Measurements from ENCODE around the gene FGD5.

DNA sequence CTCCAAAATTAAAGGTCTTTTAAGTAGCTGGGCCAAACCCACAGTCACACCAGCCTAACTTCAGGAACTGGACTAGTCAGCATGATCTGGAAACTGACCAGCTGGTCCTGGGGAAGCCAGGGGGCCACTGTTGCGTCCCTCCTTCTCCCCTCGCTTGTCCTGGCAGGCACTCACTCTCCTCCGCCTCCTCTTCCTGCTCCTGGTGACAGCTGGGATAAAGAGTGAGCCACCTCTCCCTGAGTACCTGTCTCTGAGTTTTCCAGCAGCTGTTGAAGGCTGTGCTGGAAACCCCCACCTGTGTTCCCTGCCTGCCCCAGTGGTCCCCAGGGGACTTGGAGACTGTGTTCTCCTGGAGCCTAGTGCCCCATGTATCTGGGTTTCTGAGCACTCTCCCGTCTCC lies 56.0 kb downstream of the FGD5 start:
- TF ChIP-seq EZH2 (IDR thresholded peaks at IDR 0.05; ENCODE audit: low read depth, unreplicated experiment) (no peak), STAT1 (IDR thresholded peaks at IDR 0.05; ENCODE audit: unreplicated experiment) (no peak), REST (IDR thresholded peaks at IDR 0.05; ENCODE audit: unreplicated experiment) (no peak), CREB1 (CRISPR knock-in tag; IDR thresholded peaks at IDR 0.05; ENCODE audit: low read depth) (no peak), ZNF331 (CRISPR knock-in tag; IDR thresholded peaks at IDR 0.05; ENCODE audit: low read depth) (no peak), POLR2AphosphoS5 (IDR thresholded peaks at IDR 0.05; ENCODE audit: low read depth) (no peak), EZH2phosphoT487 (IDR thresholded peaks at IDR 0.05; ENCODE audit: unreplicated experiment) (no peak)
- TF ChIP-seq, protein P1, sequence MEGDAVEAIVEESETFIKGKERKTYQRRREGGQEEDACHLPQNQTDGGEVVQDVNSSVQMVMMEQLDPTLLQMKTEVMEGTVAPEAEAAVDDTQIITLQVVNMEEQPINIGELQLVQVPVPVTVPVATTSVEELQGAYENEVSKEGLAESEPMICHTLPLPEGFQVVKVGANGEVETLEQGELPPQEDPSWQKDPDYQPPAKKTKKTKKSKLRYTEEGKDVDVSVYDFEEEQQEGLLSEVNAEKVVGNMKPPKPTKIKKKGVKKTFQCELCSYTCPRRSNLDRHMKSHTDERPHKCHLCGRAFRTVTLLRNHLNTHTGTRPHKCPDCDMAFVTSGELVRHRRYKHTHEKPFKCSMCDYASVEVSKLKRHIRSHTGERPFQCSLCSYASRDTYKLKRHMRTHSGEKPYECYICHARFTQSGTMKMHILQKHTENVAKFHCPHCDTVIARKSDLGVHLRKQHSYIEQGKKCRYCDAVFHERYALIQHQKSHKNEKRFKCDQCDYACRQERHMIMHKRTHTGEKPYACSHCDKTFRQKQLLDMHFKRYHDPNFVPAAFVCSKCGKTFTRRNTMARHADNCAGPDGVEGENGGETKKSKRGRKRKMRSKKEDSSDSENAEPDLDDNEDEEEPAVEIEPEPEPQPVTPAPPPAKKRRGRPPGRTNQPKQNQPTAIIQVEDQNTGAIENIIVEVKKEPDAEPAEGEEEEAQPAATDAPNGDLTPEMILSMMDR (conservative IDR thresholded peaks at IDR 0.05; ENCODE audit: low read depth in 2 of 2), result no peak
